Neural cell (in vitro differentiated cells): Measurements from ENCODE around the gene KCNK6. TPM values are rescaled to one million over a fixed set of nuclear protein-coding genes. Genes with fewer than 3 reads are reported as not detected.

Experiments
- H2AFZ ChIP-seq: fragments of 200-600, 300-800 bp; sonication (generic), shearing (Covaris generic); 2 replicates; pipeline ENCODE4 v1.6.0; 2014; ENCODE audit warnings: low read depth, mild to moderate bottlenecking, antibody characterized with exemption, low read length, moderate library complexity
- H3F3A ChIP-seq: fragments of 200-600 bp; shearing (Covaris generic); 2 replicates; pipeline ENCODE4 v1.6.1; 2016; ENCODE audit warnings: mild to moderate bottlenecking, moderate library complexity, mixed read lengths, antibody characterized with exemption, low read length; ENCODE audit not compliant: insufficient read depth, poor library complexity, severe bottlenecking
- H3K27ac ChIP-seq: fragments of 200-600, 300-800 bp; sonication (generic), shearing (Covaris generic); 2 replicates; pipeline ENCODE4 v1.5.1; 2014; ENCODE audit warnings: mild to moderate bottlenecking, low read length, moderate library complexity
- H3K27me3 ChIP-seq: fragments of 300-800, 200-600 bp; sonication (generic), shearing (Covaris generic); 2 replicates; pipeline ENCODE4 v1.6.0; 2014; ENCODE audit warnings: mild to moderate bottlenecking, low read depth, low read length, moderate library complexity; ENCODE audit not compliant: insufficient read depth
- H3K36me3 ChIP-seq: fragments of 300-800, 200-600 bp; sonication (generic), shearing (Covaris generic); 2 replicates; pipeline ENCODE4 v1.5.1; 2014; ENCODE audit warnings: mild to moderate bottlenecking, antibody characterized with exemption, low read length, moderate library complexity; ENCODE audit not compliant: insufficient read depth
- H3K4me2 ChIP-seq: fragments of 300-800, 200-600 bp; sonication (generic), shearing (Covaris generic); 2 replicates; pipeline ENCODE4 v1.6.0; 2014; ENCODE audit warnings: mild to moderate bottlenecking, low read length
- H3K4me3 ChIP-seq: fragments of 300-800, 200-600 bp; sonication (generic), shearing (Covaris generic); 2 replicates; pipeline ENCODE4 v1.5.1; 2014; ENCODE audit warnings: mild to moderate bottlenecking, low read length, moderate library complexity
- H3K79me2 ChIP-seq: fragments of 200-600 bp; shearing (Covaris generic); replicated peaks from 2 replicates; pipeline ENCODE4 v1.6.0; 2014; ENCODE audit warnings: mild to moderate bottlenecking, low read length, moderate library complexity; ENCODE audit not compliant: insufficient read depth
- H3K9ac ChIP-seq: fragments of 300-800, 200-600 bp; sonication (generic), shearing (Covaris generic); 2 replicates; pipeline ENCODE4 v1.6.1; 2016; ENCODE audit warnings: mild to moderate bottlenecking, low read length, mixed read lengths
- H3K9me2 ChIP-seq: fragments of 200-600 bp; shearing (Covaris generic); 2 replicates; pipeline ENCODE4 v1.6.1; 2016; ENCODE audit warnings: mild to moderate bottlenecking, low read length, mixed read lengths; ENCODE audit not compliant: insufficient read depth
- H3K9me3 ChIP-seq: fragments of 200-600, 300-800 bp; sonication (generic), shearing (Covaris generic); 2 replicates; pipeline ENCODE4 v1.6.1; 2016; ENCODE audit warnings: mild to moderate bottlenecking, mixed run types, low read length, moderate library complexity, mixed read lengths
- H4K20me1 ChIP-seq: fragments of 200-600 bp; shearing (Covaris generic); 2 replicates; pipeline ENCODE4 v1.6.1; 2016; ENCODE audit warnings: mild to moderate bottlenecking, mixed run types; ENCODE audit not compliant: insufficient read depth
- CTCF ChIP-seq: fragments of 450-650 bp; IDR thresholded peaks from 2 replicates; pipeline ENCODE4 v1.5.1; 2014; ENCODE audit warnings: antibody characterized with exemption, mild to moderate bottlenecking, moderate library complexity; ENCODE audit not compliant: poor library complexity, severe bottlenecking
- EP300 ChIP-seq: fragments of 450-650 bp; conservative IDR thresholded peaks from 2 replicates; pipeline ENCODE4 v1.6.1; 2014; ENCODE audit warnings: antibody characterized with exemption, mild to moderate bottlenecking, moderate library complexity; ENCODE audit not compliant: poor library complexity, severe bottlenecking
- EZH2 ChIP-seq: fragments of 200-600, 300-800 bp; shearing (Covaris generic), sonication (generic); IDR thresholded peaks from 2 replicates; pipeline ENCODE4 v1.6.1; 2014; ENCODE audit warnings: antibody characterized with exemption, low read length, borderline replicate concordance, mild to moderate bottlenecking; ENCODE audit not compliant: insufficient read depth, poor library complexity, severe bottlenecking
- MXI1 ChIP-seq: fragments of 450-650 bp; conservative IDR thresholded peaks from 2 replicates; pipeline ENCODE4 v1.6.1; 2014; ENCODE audit warnings: antibody characterized with exemption, mild to moderate bottlenecking; ENCODE audit not compliant: poor library complexity, severe bottlenecking
- POLR2AphosphoS5 ChIP-seq: IDR thresholded peaks from 2 replicates; pipeline ENCODE4 v1.6.1; 2012
- RAD21 ChIP-seq: fragments of 450-650 bp; conservative IDR thresholded peaks from 2 replicates; pipeline ENCODE4 v1.6.1; 2014; ENCODE audit warnings: antibody characterized with exemption, mild to moderate bottlenecking, moderate library complexity
- REST ChIP-seq: IDR thresholded peaks from 2 replicates; pipeline ENCODE4 v1.6.1; 2012; ENCODE audit warnings: borderline replicate concordance
- SMC3 ChIP-seq: fragments of 450-650 bp; conservative IDR thresholded peaks from 2 replicates; pipeline ENCODE4 v1.6.1; 2014; ENCODE audit warnings: antibody characterized with exemption, mild to moderate bottlenecking, moderate library complexity; ENCODE audit not compliant: poor library complexity
- TAF1 ChIP-seq: IDR thresholded peaks from 2 replicates; pipeline ENCODE4 v1.6.1; 2012; ENCODE audit warnings: low read depth
- polyA plus RNA-seq: library from polyadenylated mRNA; depleted of rRNA; stranded (reverse); fragments of >200 nt; gene quantifications from 2 replicates; pipeline ENCODE4 v1.2.3, GENCODE V29; 2014
- small RNA-seq, 3 experiments: library from RNA; depleted of rRNA; stranded (forward); fragments of <200 nt; gene quantifications; one replicate each; pipeline ENCODE3, GENCODE V24; 2012

The KCNK6 gene
- polyA plus RNA-seq, 1 donor from 2014 or later = not detected

- Histone ChIP-seq H3F3A (no peaks in the 10 kb centered on the region), H3K27ac (no peak overlapping the region), H3K36me3 (no peaks in the 10 kb centered on the region), H3K4me3 (no peak overlapping the region), H4K20me1 (no peaks in the 10 kb centered on the region), H3K79me2 (peaks cover 9% of the 10 kb centered on the region), H3K4me2 (no peak overlapping the region), H3K9me2 (no peaks in the 10 kb centered on the region), H3K9ac (no peak overlapping the region), H3K27me3 (no peaks in the 10 kb centered on the region), H2AFZ (no peak overlapping the region), H3K9me3 (no peaks in the 10 kb centered on the region)
- TF ChIP-seq RAD21 = no peak
- no peak for TF ChIP-seq EZH2
- TF ChIP-seq TAF1 = no peak
- TF ChIP-seq MXI1 = no peak
- TF ChIP-seq CTCF = no peak
- TF ChIP-seq REST = no peak
- no peak for TF ChIP-seq POLR2AphosphoS5
- TF ChIP-seq EP300 = no peak
- TF ChIP-seq SMC3 = no peak
Observed at GRCh38 chr19:38381138-38381537, 61.5 kb downstream of the KCNK6 start.

Small RNA genes lying within 50 kb of the gene (small RNA-seq; reads per million reads assigned to genes)
- 0 to 1.2 (median 0) reads per million in 3 experiments for gene RF00019

Other genes starting within 250 kb of the KCNK6 start
- 118 and 132 TPM in 2 replicates for gene DPF1, start 95.6 kb upstream of the KCNK6 start, polyA plus RNA-seq
- gene PPP1R14A, start 63.5 kb upstream of the KCNK6 start, polyA plus RNA-seq = not detected in 2 replicates
- 236 and 378 TPM in 2 replicates for gene SPINT2, start 55.3 kb upstream of the KCNK6 start, polyA plus RNA-seq
- not detected in 2 replicates for gene C19orf33, start 15.6 kb upstream of the KCNK6 start, polyA plus RNA-seq
- 84.0 and 105 TPM in 2 replicates for gene YIF1B, start 3.9 kb upstream of the KCNK6 start, polyA plus RNA-seq
- 16.0 and 17.1 TPM in 2 replicates for gene CATSPERG, start 16.0 kb downstream of the KCNK6 start, polyA plus RNA-seq
- gene PSMD8, start 54.7 kb downstream of the KCNK6 start, polyA plus RNA-seq = 334 and 380 TPM in 2 replicates
- gene GGN, start 68.2 kb downstream of the KCNK6 start, polyA plus RNA-seq = 0.21 and 0.28 TPM in 2 replicates
- 4.9 and 13.7 TPM in 2 replicates for gene SPRED3, start 68.9 kb downstream of the KCNK6 start, polyA plus RNA-seq
- gene FAM98C, start 83.2 kb downstream of the KCNK6 start, polyA plus RNA-seq = 57.0 and 79.3 TPM in 2 replicates
- not detected in 2 replicates for gene RASGRP4, start 106.4 kb downstream of the KCNK6 start, polyA plus RNA-seq
- gene RYR1, start 113.8 kb downstream of the KCNK6 start, polyA plus RNA-seq = 0.44 and 0.69 TPM in 2 replicates